Subcutaneous adipose tissue (tissue), 4 donors: ENCODE data around the gene RIPPLY1. TPM values are rescaled to one million over a fixed set of nuclear protein-coding genes. Genes with fewer than 3 reads are reported as not detected.

ENCODE experiments used
- total RNA-seq, 4 donors: library from RNA; depleted of rRNA; stranded (reverse); fragments of >200 nt; gene quantifications; one replicate each; pipeline ENCODE4 v1.1.0, GENCODE V29; 2016
- TF ChIP-seq, protein P1 (sequence below): fragments of 450-650 bp; IDR thresholded peaks from one replicate; pipeline ENCODE4 v1.5.1; 2016; ENCODE audit warnings: low read depth, mild to moderate bottlenecking, control low read depth, antibody characterized with exemption, moderate library complexity

Gene RIPPLY1
- total RNA-seq, 4 donors from 2014 or later: not detected

DNA sequence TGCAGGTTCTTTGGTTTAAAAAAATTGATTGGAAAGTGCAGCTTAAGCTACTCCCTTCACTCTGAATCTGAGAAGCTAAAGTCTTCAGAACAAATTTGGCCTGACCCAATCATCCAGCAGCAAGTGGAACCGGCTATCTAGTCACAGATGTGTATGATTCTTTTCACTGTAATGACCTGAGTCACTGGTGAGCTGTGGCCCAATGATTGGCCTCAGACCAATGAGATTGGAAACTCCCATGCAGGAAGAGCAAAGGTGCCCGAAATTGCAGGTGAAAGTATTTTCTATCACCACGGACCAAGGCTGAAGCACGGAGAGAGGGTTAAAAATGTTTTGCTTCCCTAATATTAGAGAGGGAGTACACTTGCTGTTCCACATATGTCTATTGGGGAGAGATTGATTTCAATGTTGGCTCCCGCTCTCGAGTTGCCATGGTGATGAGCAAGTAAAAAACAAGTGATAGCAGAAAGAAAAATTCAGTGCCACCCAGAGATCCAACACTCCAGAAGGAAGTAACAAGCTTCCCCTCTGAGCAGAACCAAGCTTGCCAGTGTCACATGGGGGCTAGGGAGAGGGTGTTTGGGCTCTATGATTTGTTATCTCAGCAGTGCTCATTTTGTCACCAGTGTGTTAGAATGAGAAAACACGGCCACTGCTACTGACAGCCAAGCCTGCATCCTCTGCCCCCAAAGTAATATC, 11.2 kb downstream of the RIPPLY1 start:
- TF ChIP-seq, protein P1, sequence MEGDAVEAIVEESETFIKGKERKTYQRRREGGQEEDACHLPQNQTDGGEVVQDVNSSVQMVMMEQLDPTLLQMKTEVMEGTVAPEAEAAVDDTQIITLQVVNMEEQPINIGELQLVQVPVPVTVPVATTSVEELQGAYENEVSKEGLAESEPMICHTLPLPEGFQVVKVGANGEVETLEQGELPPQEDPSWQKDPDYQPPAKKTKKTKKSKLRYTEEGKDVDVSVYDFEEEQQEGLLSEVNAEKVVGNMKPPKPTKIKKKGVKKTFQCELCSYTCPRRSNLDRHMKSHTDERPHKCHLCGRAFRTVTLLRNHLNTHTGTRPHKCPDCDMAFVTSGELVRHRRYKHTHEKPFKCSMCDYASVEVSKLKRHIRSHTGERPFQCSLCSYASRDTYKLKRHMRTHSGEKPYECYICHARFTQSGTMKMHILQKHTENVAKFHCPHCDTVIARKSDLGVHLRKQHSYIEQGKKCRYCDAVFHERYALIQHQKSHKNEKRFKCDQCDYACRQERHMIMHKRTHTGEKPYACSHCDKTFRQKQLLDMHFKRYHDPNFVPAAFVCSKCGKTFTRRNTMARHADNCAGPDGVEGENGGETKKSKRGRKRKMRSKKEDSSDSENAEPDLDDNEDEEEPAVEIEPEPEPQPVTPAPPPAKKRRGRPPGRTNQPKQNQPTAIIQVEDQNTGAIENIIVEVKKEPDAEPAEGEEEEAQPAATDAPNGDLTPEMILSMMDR: no peak

DNA sequence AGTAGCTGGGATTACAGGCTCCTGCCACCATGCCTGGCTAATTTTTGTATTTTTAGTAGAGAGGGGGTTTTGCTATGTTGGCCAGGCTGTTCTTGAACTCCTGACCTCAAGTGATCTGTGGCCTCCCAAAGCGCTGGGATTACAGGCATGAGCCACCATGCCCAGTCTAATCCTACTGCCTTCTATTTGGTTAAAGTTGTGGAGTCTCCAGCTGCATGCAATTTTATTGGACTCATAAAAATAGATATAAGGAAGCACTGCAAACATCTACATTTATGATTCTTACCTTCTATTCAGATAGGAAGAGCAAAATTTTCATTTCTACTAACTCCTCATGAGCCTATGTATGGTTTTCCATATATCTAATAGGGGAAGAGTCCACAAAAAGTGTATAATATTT, 13.7 kb downstream of the RIPPLY1 start:
- TF ChIP-seq, protein P1: no peak

DNA sequence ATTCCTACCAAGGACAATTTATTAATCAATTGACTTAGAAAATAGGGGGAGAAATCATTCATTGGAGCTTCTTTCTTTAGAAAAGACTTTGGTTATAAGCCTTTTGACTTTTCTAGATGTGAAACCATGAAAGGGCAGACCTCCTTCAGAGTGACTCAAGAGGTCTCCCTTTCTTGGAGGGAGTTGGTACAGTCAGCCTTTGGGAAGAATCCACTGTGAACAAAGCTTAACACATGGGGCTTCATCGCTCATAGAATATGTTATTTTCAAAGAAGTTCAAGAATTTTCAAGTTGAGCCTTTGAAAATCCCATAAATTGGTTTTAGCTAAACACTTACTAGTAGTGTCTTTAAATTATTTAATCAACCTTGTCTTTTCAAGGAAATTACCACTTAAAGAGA, 28.0 kb downstream of the RIPPLY1 start:
- TF ChIP-seq, protein P1: no peak

DNA sequence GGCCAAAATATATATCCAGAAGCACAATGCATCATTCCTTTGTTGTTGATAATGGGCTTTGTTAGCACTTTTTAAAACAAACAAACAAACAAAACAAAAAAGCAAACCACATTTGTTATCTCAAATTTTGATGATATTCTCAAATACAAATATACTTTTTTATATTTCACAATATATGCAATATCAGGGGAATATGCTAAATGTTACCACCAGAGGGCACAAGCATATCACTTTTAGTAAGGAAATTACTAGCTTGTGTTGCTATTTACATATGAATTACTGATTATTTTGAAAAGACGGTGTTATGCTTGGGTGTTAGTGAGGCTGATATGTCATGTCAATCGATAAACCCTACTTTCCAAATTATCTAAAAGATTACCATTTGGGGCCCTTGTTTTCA, 29.1 kb downstream of the RIPPLY1 start:
- TF ChIP-seq, protein P1: no peak

DNA sequence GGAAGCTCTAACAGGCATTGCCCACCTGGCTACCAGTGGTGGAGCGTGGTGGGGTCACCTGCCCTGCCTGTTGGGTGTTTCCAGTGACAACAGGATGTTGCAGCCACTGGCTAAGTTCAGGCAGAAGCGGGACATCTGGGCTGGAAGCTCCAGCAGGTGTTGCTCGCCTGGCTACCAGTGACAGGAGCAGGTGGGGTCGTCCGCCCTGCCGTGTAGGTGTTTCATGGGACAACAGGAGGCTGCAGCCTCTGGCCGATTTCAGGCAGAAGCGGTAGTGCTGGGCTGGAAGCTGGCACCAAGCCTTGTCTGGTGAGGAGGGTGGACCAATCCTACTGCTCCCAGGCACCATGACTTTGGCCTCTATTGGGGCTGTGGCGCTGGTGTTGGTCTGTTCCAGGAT, 39.4 kb downstream of the RIPPLY1 start:
- TF ChIP-seq, protein P1: no peak

DNA sequence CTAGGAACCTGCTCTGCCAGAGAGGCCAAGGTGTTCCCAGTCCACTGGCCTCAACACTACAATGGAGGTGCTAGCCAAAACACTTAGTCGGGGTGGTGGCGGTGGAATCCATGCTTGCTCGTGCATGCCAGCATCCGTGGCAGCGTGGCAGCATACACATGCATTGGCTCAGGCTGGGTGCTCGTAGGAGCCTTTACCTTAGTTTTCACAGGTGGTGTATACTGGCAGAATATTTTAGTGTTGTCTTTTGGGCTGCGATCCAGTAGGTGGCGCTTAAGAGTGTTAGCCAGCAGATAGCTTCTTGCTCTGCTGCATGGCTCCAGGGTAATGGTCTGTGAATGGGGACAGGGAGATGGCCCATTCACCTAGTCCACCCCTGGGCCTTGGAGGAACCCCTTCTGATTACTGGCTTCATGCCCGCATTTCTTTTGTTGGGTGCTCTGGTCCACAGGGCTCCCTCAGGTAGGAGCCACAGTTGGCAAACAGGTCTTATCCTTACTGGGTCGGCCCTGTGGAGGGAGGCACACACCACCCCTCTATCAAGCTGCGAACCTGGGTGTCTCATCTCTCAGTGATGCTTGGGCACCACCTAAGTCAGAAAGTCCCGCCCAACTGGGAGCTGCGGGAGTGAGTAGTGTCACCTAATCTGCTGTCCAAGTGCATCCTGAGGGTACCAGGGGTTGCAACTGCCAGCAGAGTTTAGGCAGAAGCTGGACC, 40.0 kb downstream of the RIPPLY1 start:
- TF ChIP-seq, protein P1: no peak

Other genes starting within 250 kb of the RIPPLY1 start
- gene RNF128, start 176.6 kb downstream of the RIPPLY1 start, total RNA-seq: 1 to 10 TPM in 1 of 4 donors, under 1 TPM in 2, not detected in 1; 0.49 to 4.6 (median 0.88) TPM
- gene TBC1D8B, start 100.7 kb downstream of the RIPPLY1 start, total RNA-seq: 1 to 10 TPM; 4.4 to 9.1 (median 7.1) TPM
- gene CLDN2, start 17.1 kb upstream of the RIPPLY1 start, total RNA-seq: 1 to 10 TPM in 1 of 4 donors, under 1 TPM in 1, not detected in 2; 0.57 to 1.2 TPM
- gene MORC4, start 96.9 kb upstream of the RIPPLY1 start, total RNA-seq: 10 to 100 TPM; 16.3 to 18.5 (median 16.7) TPM
- gene RBM41, start 215.5 kb upstream of the RIPPLY1 start, total RNA-seq: 10 to 100 TPM; 16.0 to 22.0 (median 19.1) TPM